NCI-H2171 (cell line): ENCODE results near the gene DNASE2B.

Source experiments
- DNase-seq: peaks from one replicate; lab custom pipeline; 2025; lab: John Stamatoyannopoulos, UW

DNASE2B gene

GRCh38 chr1:84374991-84375696 is 23.1 kb upstream of the DNASE2B start:
- no peak for DNase-seq

GRCh38 chr1:84376000-84376910 is 22.0 kb upstream of the DNASE2B start:
- no peak for DNase-seq

- no peak for DNase-seq
These were observed 20.7 kb upstream of the DNASE2B start for GRCh38 chr1:84377480-84378095.

- no peak for DNase-seq
These were observed 19.0 kb upstream of the DNASE2B start for GRCh38 chr1:84379138-84379916.

GRCh38 chr1:84379917-84380180 is 18.4 kb upstream of the DNASE2B start:
- DNase-seq: no peak

- no peak for DNase-seq
These were observed 16.2 kb upstream of the DNASE2B start for GRCh38 chr1:84382127-84382526.

- no peak for DNase-seq
These were observed 12.9 kb upstream of the DNASE2B start for GRCh38 chr1:84385347-84385746.

- DNase-seq: no peak
These were observed 11.4 kb upstream of the DNASE2B start for GRCh38 chr1:84386716-84387479.

- DNase-seq: no peak
These were observed 10.7 kb upstream of the DNASE2B start for GRCh38 chr1:84387480-84388163.

- DNase-seq: no peak
These were observed 8.1 kb upstream of the DNASE2B start for GRCh38 chr1:84390226-84390625.

GRCh38 chr1:84401156-84401555 is 2.9 kb downstream of the DNASE2B start:
- no peak for DNase-seq

GRCh38 chr1:84402060-84402459 is 3.8 kb downstream of the DNASE2B start:
- no peak for DNase-seq

- no peak for DNase-seq
These were observed 4.2 kb downstream of the DNASE2B start for GRCh38 chr1:84402501-84402900.

- DNase-seq: no peak
These were observed 5.1 kb downstream of the DNASE2B start for GRCh38 chr1:84403347-84403746.

- no peak for DNase-seq
These were observed 8.1 kb downstream of the DNASE2B start for GRCh38 chr1:84406346-84406861.

- DNase-seq: no peak
These were observed 9.2 kb downstream of the DNASE2B start for GRCh38 chr1:84407524-84407923.

- no peak for DNase-seq
These were observed 9.7 kb downstream of the DNASE2B start for GRCh38 chr1:84407958-84408422.

GRCh38 chr1:84409888-84410287 is 11.6 kb downstream of the DNASE2B start:
- DNase-seq: no peak

GRCh38 chr1:84410328-84411095 is 12.2 kb downstream of the DNASE2B start:
- no peak for DNase-seq
